ENCODE data around the gene PKDCC.

PKDCC gene, protein sequence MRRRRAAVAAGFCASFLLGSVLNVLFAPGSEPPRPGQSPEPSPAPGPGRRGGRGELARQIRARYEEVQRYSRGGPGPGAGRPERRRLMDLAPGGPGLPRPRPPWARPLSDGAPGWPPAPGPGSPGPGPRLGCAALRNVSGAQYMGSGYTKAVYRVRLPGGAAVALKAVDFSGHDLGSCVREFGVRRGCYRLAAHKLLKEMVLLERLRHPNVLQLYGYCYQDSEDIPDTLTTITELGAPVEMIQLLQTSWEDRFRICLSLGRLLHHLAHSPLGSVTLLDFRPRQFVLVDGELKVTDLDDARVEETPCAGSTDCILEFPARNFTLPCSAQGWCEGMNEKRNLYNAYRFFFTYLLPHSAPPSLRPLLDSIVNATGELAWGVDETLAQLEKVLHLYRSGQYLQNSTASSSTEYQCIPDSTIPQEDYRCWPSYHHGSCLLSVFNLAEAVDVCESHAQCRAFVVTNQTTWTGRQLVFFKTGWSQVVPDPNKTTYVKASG

DNA sequence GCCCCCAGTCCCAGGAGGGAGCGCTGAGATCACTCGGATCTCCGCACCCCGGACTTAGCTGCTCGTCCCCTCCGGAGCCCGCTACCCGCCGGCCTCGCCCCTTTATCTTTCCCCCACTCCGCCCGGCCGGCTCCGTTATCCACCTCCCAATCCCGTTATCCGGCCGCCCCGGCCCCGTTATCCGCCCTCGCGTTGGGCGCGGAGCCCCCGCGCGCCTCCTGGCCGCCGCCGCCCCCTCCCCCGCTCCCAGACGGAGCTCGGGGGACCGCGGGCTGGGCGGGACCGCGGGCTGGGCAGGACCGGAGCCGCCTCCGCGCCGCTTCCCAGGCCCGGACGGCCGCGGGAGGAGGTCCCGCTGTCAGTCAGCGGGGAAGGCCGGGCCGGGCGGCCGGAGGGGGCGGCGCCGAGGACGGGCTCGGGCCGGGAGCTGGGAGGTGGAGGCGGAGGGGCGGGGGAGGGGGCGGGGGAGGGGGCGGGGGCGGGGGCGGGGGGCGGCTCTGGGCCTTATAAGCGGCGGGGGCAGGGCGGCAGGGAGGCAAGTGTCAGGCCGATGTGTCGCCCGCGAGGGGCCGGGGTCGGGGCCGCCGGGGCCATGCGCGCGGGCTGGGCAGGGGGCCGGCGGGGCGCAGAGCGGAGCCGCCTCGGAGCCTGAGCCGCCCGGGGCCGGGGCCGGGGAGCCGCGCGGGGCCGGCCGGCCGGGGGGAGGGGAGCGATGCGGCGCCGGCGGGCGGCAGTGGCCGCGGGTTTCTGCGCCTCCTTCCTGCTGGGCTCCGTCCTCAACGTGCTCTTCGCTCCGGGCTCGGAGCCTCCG, at the start of gene PKDCC:
PKDCC (plus strand) TSS at position 534 of the 811 bp plus-strand sequence; CDS start at position 713, 179 bp downstream.
- peak; percentile 74 for DNase-seq

- DNase-seq, result peak; percentile 23
These were observed 49.4 kb upstream of the PKDCC start for GRCh38 chr2:41998186-41999127.

GRCh38 chr2:41999128-41999480, 48.7 kb upstream of the PKDCC start:
- no peak for DNase-seq

GRCh38 chr2:41999592-42000281, 48.1 kb upstream of the PKDCC start:
- no peak for DNase-seq

DNA sequence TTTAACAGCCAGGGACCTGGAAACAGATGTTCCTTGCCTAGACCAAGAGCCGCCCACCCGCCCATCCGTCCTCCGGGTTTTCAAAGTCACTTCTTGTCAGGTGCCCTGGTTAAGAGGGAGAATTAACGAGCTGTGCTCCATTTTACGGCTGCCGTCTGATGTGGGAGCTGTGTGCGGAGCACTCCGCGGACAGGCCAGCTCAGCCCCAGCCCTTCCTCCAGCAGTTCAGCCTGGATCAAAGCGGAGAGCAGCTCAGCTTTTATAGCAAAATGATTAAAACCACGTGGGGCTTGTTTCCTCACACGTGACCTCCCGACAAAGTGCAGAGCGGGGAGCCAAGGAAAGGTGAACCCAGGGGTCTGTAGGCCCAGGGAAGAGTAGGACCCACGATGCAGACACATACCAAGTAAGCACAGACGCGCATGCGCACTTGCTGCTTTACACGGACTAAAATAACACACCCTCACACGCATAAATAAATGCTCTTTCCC, 46.1 kb upstream of the PKDCC start:
- DNase-seq, result no peak

DNA sequence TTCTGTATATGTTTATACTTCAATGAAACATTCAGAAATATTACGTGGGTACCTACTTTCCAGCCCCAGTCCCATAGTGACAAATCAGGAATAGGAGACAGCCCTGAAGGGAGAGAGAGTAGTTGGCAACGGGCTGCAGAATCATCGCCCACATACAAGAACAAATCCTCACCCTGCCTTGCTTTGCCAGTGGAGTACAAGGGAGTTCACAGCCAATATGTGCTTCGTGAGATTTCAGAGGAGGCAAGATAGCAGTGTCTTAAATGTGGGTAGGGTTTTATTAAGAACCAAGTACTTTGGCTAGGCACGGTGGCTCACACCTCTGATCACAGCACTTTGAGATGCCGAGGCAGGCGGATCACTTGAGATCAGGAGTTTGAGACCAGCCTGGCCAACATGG, 40.3 kb upstream of the PKDCC start:
- DNase-seq, result no peak

DNA sequence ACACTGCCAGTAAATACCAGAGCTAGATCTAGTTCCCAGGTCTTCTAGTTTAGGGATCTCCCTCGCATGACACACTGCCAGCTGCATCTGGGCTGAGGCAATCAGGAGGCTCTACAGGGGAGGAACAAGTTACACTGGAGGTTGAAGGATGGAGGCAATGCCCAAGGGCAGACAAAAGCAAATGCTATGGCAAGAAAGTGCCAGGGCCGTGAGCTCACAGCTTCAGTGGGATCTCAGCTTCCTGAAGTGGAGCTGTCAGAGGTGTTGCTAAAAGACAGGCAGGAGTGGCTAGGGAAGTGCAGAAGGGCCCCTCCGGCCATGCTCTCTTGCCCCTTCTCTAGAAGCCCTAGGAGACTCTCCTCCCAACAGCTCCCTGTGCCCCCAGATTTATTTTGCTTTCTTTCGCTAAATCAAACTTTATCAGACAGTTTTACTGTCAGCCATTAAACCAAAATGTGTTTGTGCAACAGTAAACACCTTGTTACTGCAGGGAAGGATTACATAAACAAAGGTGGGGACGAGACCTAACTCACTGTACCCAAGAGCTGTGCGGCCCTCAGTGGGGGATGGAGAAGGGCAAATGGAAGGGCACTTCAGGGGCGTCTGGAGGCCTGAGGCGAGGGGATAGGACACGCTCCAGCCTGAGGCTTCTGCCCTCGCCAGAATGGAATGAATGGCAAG, 39.4 kb upstream of the PKDCC start:
- no peak for DNase-seq

- DNase-seq, result no peak
These were observed 37.9 kb upstream of the PKDCC start for GRCh38 chr2:42009657-42010580.

DNA sequence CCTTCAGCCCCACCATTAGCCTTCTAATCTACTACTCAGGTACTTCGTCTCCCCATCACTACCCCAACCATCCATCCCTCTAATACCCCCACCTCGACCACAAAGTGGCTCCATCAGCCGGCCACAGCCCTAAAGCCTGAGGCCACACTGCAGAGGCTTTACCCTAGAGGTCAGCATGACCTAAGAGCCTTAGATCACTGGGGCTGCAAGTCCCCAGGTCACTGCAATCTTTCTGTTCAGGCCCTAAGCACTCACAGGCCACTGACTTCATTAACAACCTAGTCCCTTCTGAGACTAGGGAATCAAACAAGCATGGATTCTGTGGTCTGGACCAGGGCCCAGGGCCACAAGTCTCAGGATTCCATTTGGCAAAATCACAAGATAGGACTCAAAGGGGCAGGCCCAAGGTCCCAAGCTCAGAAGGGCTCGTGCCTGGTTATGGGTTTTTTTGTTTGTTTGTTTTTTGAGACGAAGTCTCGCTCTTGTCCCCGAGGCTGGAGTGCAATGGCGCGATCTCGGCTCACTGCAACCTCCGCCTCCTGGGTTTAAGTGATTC, 37.0 kb upstream of the PKDCC start:
- DNase-seq, result no peak

DNA sequence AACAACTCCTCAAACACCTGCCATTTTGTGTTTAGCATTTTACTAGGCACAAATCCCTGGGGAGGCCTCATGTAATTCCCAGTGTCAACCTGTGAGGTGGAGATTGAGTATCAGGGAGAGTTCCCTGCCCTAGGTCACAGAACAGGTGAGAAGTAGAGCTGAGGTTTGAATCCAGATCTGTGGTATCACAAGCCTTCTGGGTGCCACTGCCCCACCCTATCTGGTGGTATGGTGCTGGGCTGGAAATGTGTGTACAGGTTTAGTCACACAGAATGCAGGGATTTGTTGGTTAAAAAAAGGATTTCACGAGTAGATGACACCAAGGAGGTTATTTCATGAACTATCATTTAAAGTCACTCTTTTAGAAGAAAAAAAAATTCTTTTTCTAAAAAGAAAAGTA, 35.7 kb upstream of the PKDCC start:
- no peak for DNase-seq

DNA sequence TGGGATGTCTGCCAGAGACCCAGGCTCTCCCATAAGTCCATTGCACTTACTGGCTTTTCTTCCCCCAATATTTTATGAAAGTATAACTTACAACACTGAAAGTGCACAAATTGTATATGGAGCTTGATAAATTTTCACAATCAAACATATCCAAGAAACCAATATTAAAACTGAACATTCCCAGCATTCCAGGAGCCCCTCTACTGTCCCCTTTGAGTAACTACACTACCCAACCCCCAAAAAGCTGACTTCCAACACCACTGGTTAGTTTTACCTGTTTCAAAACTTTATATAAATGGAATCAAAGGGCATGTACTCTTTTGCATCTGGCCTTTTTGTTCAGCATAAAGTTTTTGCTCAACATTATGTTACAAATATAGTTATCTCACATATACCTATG, 35.2 kb upstream of the PKDCC start:
- DNase-seq, result no peak

DNA sequence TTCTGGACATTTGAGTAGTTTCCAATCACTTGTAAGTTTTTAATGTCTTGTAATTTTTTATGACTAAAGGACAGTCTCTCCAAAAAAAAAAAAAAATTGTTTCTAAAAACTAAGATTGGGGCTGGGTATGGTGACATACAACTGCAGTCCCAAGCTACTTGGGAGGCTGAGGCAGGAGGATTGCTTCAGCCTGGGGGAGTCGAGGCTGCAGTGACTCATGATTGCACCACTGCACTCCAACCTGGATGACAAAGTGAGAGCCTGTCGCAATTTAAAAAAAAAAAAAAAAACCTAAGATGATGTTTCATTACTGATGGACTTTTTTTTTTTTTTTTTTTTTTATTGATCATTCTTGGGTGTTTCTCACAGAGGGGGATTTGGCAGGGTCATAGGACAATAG, 34.4 kb upstream of the PKDCC start:
- no peak for DNase-seq

DNA sequence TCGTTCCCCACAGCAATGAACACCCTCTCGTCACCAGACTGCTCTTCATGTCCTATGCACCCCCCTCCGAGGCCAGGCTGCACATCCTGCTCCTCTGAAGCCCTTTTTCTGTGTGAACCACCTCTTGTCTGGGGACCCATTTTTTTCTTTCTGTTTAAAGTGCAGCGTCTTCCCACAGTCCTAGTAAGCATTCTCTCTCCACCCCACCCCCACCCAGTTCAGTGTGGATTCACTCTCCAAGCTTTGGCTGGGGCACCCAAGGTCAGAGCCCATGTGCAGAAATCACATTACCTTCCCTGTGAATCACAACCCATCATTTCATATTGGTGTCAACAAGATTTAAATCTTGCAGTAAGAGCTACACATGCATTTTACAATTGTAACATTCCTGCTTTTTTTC, 26.4 kb upstream of the PKDCC start:
- DNase-seq, result peak; percentile 94

- no peak for DNase-seq
These were observed 22.7 kb upstream of the PKDCC start for GRCh38 chr2:42025151-42025582.

DNA sequence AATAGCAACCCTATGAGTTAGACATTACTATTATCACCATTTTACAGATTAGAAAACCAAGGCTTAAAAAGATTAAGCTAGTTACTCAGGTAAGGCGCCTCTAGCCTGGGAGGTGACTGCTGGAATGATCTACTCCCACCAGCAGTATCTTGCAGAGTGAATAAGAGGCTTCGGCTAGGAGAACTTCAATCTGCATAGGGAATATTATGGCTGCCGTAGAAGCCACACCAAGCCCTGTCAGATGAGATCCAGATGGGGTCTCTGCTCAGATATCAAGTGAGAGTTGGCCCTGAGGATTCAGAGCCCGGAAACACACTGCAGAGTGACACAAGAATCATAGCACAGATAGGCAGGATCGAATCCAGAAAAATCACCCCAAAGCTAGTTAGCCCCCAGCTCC, 21.5 kb upstream of the PKDCC start:
- DNase-seq, result no peak

GRCh38 chr2:42028571-42029148, 19.2 kb upstream of the PKDCC start:
- no peak for DNase-seq

GRCh38 chr2:42029171-42029570, 18.6 kb upstream of the PKDCC start:
- no peak for DNase-seq

GRCh38 chr2:42029639-42030199, 18.1 kb upstream of the PKDCC start:
- DNase-seq, result no peak

- DNase-seq, result no peak
These were observed 17.5 kb upstream of the PKDCC start for GRCh38 chr2:42030200-42030759.
